ENCODE results near the gene MAN1A1. TPM values are rescaled to one million over a fixed set of nuclear protein-coding genes. Genes with fewer than 3 reads are reported as not detected.

Gene MAN1A1
- total and polyA plus RNA-seq, 2 experiments from 2014 or later = 2.0 to 8.7 TPM

DNA sequence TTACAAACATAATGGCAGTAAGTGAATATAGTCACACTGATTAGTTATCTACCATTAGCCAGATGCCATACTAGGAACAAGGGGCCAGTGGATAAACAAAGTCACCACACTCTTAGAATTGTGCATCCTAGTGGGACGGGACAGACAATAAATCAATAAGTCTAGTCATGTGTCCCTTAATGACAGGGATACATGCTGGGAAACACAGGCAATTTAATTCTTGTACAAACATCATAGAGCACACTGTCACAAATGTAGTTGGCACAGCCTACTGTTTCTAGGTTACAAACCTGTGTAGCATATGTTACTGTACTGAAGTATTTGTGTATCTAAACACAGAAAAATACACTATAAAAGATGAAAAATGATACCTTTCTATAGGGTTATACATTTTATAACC, 148.1 kb downstream of the MAN1A1 start:
- Histone ChIP-seq H3K9me2 (ENCODE audit: insufficient read depth) (no peaks in the 10 kb centered on the region), H3K27ac (ENCODE audit: low read depth) (no peak overlapping the region), H3K27me3 (ENCODE audit: insufficient read depth) (no peaks in the 10 kb centered on the region), H3K36me3 (ENCODE audit: insufficient read depth) (no peaks in the 10 kb centered on the region), H2AFZ (no peak overlapping the region), H3K79me2 (replicated peaks; ENCODE audit: insufficient read depth) (no peaks in the 10 kb centered on the region), H3F3A (replicated peaks; ENCODE audit: low read depth) (no peaks in the 10 kb centered on the region), H3K4me2 (no peak overlapping the region), H3K4me3 (no peak overlapping the region), H3K4me1 (ENCODE audit: insufficient read depth) (no peaks in the 10 kb centered on the region), H4K20me1 (replicated peaks; ENCODE audit: insufficient read depth) (no peaks in the 10 kb centered on the region; the same call in 1 of the 2 replicates)
- Mint-ChIP-seq H3K27me3 (ENCODE audit: insufficient read depth, low read depth, poor library complexity) (no peaks in the 10 kb centered on the region), H3K36me3 (ENCODE audit: low read depth) (no peaks in the 10 kb centered on the region), H3K27ac (no peak overlapping the region), H3K4me1 (peaks cover 5% of the 10 kb centered on the region; the same call in 1 of the 3 replicates), H3K9me3 (no peaks in the 10 kb centered on the region), H3K4me3 (no peak overlapping the region)
- TF ChIP-seq NANOG (IDR thresholded peaks at IDR 0.05; ENCODE audit: borderline replicate concordance) (no peak), ZNF331 (CRISPR knock-in tag; IDR thresholded peaks at IDR 0.05; ENCODE audit: low read depth) (no peak), POLR2AphosphoS5 (IDR thresholded peaks at IDR 0.05; ENCODE audit: low read depth) (no peak), ZNF114 (CRISPR knock-in tag; IDR thresholded peaks at IDR 0.05) (no peak), CREB1 (CRISPR knock-in tag; IDR thresholded peaks at IDR 0.05; ENCODE audit: low read depth) (no peak), EZH2 (IDR thresholded peaks at IDR 0.05; ENCODE audit: low read depth, unreplicated experiment) (no peak), EZH2phosphoT487 (IDR thresholded peaks at IDR 0.05; ENCODE audit: unreplicated experiment) (no peak), JUNB (IDR thresholded peaks at IDR 0.05; ENCODE audit: unreplicated experiment) (no peak), STAT1 (IDR thresholded peaks at IDR 0.05; ENCODE audit: unreplicated experiment) (no peak)
- TF ChIP-seq, protein P1, sequence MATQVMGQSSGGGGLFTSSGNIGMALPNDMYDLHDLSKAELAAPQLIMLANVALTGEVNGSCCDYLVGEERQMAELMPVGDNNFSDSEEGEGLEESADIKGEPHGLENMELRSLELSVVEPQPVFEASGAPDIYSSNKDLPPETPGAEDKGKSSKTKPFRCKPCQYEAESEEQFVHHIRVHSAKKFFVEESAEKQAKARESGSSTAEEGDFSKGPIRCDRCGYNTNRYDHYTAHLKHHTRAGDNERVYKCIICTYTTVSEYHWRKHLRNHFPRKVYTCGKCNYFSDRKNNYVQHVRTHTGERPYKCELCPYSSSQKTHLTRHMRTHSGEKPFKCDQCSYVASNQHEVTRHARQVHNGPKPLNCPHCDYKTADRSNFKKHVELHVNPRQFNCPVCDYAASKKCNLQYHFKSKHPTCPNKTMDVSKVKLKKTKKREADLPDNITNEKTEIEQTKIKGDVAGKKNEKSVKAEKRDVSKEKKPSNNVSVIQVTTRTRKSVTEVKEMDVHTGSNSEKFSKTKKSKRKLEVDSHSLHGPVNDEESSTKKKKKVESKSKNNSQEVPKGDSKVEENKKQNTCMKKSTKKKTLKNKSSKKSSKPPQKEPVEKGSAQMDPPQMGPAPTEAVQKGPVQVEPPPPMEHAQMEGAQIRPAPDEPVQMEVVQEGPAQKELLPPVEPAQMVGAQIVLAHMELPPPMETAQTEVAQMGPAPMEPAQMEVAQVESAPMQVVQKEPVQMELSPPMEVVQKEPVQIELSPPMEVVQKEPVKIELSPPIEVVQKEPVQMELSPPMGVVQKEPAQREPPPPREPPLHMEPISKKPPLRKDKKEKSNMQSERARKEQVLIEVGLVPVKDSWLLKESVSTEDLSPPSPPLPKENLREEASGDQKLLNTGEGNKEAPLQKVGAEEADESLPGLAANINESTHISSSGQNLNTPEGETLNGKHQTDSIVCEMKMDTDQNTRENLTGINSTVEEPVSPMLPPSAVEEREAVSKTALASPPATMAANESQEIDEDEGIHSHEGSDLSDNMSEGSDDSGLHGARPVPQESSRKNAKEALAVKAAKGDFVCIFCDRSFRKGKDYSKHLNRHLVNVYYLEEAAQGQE (IDR thresholded peaks at IDR 0.05; ENCODE audit: unreplicated experiment) = no peak
- TF ChIP-seq, protein P2, sequence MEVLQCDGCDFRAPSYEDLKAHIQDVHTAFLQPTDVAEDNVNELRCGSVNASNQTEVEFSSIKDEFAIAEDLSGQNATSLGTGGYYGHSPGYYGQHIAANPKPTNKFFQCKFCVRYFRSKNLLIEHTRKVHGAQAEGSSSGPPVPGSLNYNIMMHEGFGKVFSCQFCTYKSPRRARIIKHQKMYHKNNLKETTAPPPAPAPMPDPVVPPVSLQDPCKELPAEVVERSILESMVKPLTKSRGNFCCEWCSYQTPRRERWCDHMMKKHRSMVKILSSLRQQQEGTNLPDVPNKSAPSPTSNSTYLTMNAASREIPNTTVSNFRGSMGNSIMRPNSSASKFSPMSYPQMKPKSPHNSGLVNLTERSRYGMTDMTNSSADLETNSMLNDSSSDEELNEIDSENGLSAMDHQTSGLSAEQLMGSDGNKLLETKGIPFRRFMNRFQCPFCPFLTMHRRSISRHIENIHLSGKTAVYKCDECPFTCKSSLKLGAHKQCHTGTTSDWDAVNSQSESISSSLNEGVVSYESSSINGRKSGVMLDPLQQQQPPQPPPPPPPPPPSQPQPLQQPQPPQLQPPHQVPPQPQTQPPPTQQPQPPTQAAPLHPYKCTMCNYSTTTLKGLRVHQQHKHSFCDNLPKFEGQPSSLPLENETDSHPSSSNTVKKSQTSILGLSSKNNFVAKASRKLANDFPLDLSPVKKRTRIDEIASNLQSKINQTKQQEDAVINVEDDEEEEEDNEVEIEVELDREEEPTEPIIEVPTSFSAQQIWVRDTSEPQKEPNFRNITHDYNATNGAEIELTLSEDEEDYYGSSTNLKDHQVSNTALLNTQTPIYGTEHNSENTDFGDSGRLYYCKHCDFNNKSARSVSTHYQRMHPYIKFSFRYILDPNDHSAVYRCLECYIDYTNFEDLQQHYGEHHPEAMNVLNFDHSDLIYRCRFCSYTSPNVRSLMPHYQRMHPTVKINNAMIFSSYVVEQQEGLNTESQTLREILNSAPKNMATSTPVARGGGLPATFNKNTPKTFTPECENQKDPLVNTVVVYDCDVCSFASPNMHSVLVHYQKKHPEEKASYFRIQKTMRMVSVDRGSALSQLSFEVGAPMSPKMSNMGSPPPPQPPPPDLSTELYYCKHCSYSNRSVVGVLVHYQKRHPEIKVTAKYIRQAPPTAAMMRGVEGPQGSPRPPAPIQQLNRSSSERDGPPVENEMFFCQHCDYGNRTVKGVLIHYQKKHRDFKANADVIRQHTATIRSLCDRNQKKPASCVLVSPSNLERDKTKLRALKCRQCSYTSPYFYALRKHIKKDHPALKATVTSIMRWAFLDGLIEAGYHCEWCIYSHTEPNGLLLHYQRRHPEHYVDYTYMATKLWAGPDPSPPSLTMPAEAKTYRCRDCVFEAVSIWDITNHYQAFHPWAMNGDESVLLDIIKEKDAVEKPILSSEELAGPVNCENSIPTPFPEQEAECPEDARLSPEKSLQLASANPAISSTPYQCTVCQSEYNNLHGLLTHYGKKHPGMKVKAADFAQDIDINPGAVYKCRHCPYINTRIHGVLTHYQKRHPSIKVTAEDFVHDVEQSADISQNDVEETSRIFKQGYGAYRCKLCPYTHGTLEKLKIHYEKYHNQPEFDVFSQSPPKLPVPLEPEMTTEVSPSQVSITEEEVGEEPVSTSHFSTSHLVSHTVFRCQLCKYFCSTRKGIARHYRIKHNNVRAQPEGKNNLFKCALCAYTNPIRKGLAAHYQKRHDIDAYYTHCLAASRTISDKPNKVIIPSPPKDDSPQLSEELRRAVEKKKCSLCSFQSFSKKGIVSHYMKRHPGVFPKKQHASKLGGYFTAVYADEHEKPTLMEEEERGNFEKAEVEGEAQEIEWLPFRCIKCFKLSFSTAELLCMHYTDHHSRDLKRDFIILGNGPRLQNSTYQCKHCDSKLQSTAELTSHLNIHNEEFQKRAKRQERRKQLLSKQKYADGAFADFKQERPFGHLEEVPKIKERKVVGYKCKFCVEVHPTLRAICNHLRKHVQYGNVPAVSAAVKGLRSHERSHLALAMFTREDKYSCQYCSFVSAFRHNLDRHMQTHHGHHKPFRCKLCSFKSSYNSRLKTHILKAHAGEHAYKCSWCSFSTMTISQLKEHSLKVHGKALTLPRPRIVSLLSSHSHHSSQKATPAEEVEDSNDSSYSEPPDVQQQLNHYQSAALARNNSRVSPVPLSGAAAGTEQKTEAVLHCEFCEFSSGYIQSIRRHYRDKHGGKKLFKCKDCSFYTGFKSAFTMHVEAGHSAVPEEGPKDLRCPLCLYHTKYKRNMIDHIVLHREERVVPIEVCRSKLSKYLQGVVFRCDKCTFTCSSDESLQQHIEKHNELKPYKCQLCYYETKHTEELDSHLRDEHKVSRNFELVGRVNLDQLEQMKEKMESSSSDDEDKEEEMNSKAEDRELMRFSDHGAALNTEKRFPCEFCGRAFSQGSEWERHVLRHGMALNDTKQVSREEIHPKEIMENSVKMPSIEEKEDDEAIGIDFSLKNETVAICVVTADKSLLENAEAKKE (CRISPR knock-in tag; IDR thresholded peaks at IDR 0.05) = no peak
- TF ChIP-seq, protein P3, sequence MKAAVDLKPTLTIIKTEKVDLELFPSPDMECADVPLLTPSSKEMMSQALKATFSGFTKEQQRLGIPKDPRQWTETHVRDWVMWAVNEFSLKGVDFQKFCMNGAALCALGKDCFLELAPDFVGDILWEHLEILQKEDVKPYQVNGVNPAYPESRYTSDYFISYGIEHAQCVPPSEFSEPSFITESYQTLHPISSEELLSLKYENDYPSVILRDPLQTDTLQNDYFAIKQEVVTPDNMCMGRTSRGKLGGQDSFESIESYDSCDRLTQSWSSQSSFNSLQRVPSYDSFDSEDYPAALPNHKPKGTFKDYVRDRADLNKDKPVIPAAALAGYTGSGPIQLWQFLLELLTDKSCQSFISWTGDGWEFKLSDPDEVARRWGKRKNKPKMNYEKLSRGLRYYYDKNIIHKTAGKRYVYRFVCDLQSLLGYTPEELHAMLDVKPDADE (IDR thresholded peaks at IDR 0.05) = no peak
- TF ChIP-seq, protein P4, sequence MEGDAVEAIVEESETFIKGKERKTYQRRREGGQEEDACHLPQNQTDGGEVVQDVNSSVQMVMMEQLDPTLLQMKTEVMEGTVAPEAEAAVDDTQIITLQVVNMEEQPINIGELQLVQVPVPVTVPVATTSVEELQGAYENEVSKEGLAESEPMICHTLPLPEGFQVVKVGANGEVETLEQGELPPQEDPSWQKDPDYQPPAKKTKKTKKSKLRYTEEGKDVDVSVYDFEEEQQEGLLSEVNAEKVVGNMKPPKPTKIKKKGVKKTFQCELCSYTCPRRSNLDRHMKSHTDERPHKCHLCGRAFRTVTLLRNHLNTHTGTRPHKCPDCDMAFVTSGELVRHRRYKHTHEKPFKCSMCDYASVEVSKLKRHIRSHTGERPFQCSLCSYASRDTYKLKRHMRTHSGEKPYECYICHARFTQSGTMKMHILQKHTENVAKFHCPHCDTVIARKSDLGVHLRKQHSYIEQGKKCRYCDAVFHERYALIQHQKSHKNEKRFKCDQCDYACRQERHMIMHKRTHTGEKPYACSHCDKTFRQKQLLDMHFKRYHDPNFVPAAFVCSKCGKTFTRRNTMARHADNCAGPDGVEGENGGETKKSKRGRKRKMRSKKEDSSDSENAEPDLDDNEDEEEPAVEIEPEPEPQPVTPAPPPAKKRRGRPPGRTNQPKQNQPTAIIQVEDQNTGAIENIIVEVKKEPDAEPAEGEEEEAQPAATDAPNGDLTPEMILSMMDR (conservative IDR thresholded peaks at IDR 0.05; ENCODE audit: low read depth in 2 of 2) = no peak
- ATAC-seq (no peak), DNase-seq (ENCODE audit: low spot score) (no peak)
